HL-60/S4 treated with phorbol 12-myristate 13-acetate at 8.2 ng/mL for 4 days and 3 days (cell line): ENCODE measurements around the gene SEC23IP.

ENCODE experiments used
- in situ Hi-C: fragments of 300-500 bp; cut with MboI; formaldehyde crosslinking; loops from 2 replicates; pipeline ENCODE4 v1.15.0; 2022; ENCODE audit warnings: low sequenced_read_pairs

The SEC23IP gene

GRCh38 chr10:119892188-119893065 is at the start of gene SEC23IP:
TSS of gene SEC23IP (plus strand) at chr10:119892730. CDS start at chr10:119892783, 53 bp downstream.
- in situ Hi-C loops = no loop called here

GRCh38 chr10:119845656-119846055 is 46.9 kb upstream of the SEC23IP start:
- in situ Hi-C loops = no loop called here

- in situ Hi-C loops = no loop called here
Measured at GRCh38 chr10:119849031-119849789, 43.3 kb upstream of the SEC23IP start.

- in situ Hi-C loops = loop anchor here (10.0 to 25.0 kb wide), 2 partner anchors 95 to 238 kb away; no protein-coding TSS in a partner anchor
Measured at GRCh38 chr10:119849944-119850343, 42.6 kb upstream of the SEC23IP start.

- in situ Hi-C loops = loop anchor here (10.0 to 25.0 kb wide), 2 partner anchors 97 to 240 kb away; no protein-coding TSS in a partner anchor
Measured at GRCh38 chr10:119852277-119852676, 40.3 kb upstream of the SEC23IP start.

- in situ Hi-C loops = loop anchor here (10.0 to 25.0 kb wide), 2 partner anchors 98 to 241 kb away; no protein-coding TSS in a partner anchor
Measured at GRCh38 chr10:119852822-119853221, 39.7 kb upstream of the SEC23IP start.

- in situ Hi-C loops = loop anchor here (10.0 to 25.0 kb wide), 2 partner anchors 99 to 241 kb away; no protein-coding TSS in a partner anchor
Measured at GRCh38 chr10:119853574-119853973, 39.0 kb upstream of the SEC23IP start.

- in situ Hi-C loops = loop anchor here (10.0 to 25.0 kb wide), 2 partner anchors 103 to 246 kb away; no protein-coding TSS in a partner anchor
Measured at GRCh38 chr10:119858063-119858462, 34.5 kb upstream of the SEC23IP start.

- in situ Hi-C loops = loop anchor here (10.0 to 25.0 kb wide), 2 partner anchors 105 to 247 kb away; no protein-coding TSS in a partner anchor
Measured at GRCh38 chr10:119859420-119860258, 32.9 kb upstream of the SEC23IP start.

- in situ Hi-C loops = loop anchor here (25.0 kb wide), 1 partner anchor 249 kb away; no protein-coding TSS in a partner anchor
Measured at GRCh38 chr10:119860866-119861607, 31.5 kb upstream of the SEC23IP start.

GRCh38 chr10:119862524-119862923 is 30.0 kb upstream of the SEC23IP start:
- in situ Hi-C loops = loop anchor here (25.0 kb wide), 1 partner anchor 250 kb away; no protein-coding TSS in a partner anchor

- in situ Hi-C loops = loop anchor here (25.0 kb wide), 1 partner anchor 252 kb away; no protein-coding TSS in a partner anchor
Measured at GRCh38 chr10:119863951-119864565, 28.5 kb upstream of the SEC23IP start.

- in situ Hi-C loops = loop anchor here (25.0 kb wide), 1 partner anchor 253 kb away; no protein-coding TSS in a partner anchor
Measured at GRCh38 chr10:119865699-119866240, 26.8 kb upstream of the SEC23IP start.

- in situ Hi-C loops = loop anchor here (25.0 kb wide), 1 partner anchor 255 kb away; no protein-coding TSS in a partner anchor
Measured at GRCh38 chr10:119867317-119867716, 25.2 kb upstream of the SEC23IP start.

GRCh38 chr10:119869398-119869797 is 23.1 kb upstream of the SEC23IP start:
- in situ Hi-C loops = loop anchor here (25.0 kb wide), 1 partner anchor 257 kb away; no protein-coding TSS in a partner anchor

- in situ Hi-C loops = loop anchor here (25.0 kb wide), 1 partner anchor 260 kb away; no protein-coding TSS in a partner anchor
Measured at GRCh38 chr10:119871881-119872609, 20.5 kb upstream of the SEC23IP start.

- in situ Hi-C loops = loop anchor here (25.0 kb wide), 1 partner anchor 260 kb away; no protein-coding TSS in a partner anchor
Measured at GRCh38 chr10:119872610-119872859, 20.0 kb upstream of the SEC23IP start, which contains the start of gene MCMBP. TSS of gene MCMBP (minus strand) at chr10:119872843. CDS start at chr10:119872584, 259 bp downstream.
